HCT116 (cell line): ENCODE results near the gene TMEM185B.

Experiments
- CEBPB ChIP-seq: IDR thresholded peaks from 2 replicates; pipeline ENCODE4 v1.6.1; 2012; ENCODE audit warnings: low read depth
- CTCF ChIP-seq, 3 experiments: fragments of 200-600 bp in 1 of 3; sonication (generic) in 1 of 3; IDR thresholded peaks in 2 of 3; conservative IDR thresholded peaks in 1 of 3; 2 replicates each; pipeline ENCODE4 v1.5.1; 2012 to 2017; ENCODE audit warnings: low read depth in 2 of 3, low read length in 2 of 3, antibody characterized with exemption in 1 of 3, borderline replicate concordance in 1 of 3, control low read depth in 1 of 3, mild to moderate bottlenecking in 1 of 3, mixed read lengths in 1 of 3, mixed run types in 1 of 3, moderate library complexity in 1 of 3; ENCODE audit not compliant: insufficient read depth in 1 of 3
- EZH2 ChIP-seq: fragments of 200-600 bp; sonication (generic); IDR thresholded peaks from 2 replicates; pipeline ENCODE4 v1.6.1; 2017; ENCODE audit warnings: antibody characterized with exemption, mixed run types
- EZH2phosphoT487 ChIP-seq: fragments of 200-600 bp; IDR thresholded peaks from 2 replicates; pipeline ENCODE4 v1.6.1; 2018; ENCODE audit warnings: antibody characterized with exemption, borderline replicate concordance
- JUND ChIP-seq: IDR thresholded peaks from 2 replicates; pipeline ENCODE4 v1.6.1; 2012
- POLR2A ChIP-seq: IDR thresholded peaks from 2 replicates; pipeline ENCODE4 v1.7.0; 2011; ENCODE audit warnings: borderline replicate concordance; ENCODE audit not compliant: insufficient read depth, insufficient read length; ENCODE audit errors: extremely low read depth
- POLR2AphosphoS5 ChIP-seq: IDR thresholded peaks from 2 replicates; pipeline ENCODE4 v1.6.1; 2011; ENCODE audit warnings: mild to moderate bottlenecking, low read depth, low read length, moderate library complexity
- RAD21 ChIP-seq: IDR thresholded peaks from 2 replicates; pipeline ENCODE4 v1.6.1; 2012; ENCODE audit warnings: low read depth, mild to moderate bottlenecking
- REST ChIP-seq: IDR thresholded peaks from 2 replicates; pipeline ENCODE4 v1.6.1; 2012; ENCODE audit warnings: low read depth
- SIN3A ChIP-seq: IDR thresholded peaks from 2 replicates; pipeline ENCODE4 v1.6.1; 2012; ENCODE audit warnings: low read depth
- SP1 ChIP-seq: IDR thresholded peaks from 2 replicates; pipeline ENCODE4 v1.6.1; 2012; ENCODE audit warnings: low read depth
- YY1 ChIP-seq: IDR thresholded peaks from 2 replicates; pipeline ENCODE4 v1.6.1; 2011; ENCODE audit warnings: low read length, low read depth, moderate library complexity, mild to moderate bottlenecking; ENCODE audit not compliant: insufficient replicate concordance; ENCODE audit errors: extremely low read depth
- ZBTB33 ChIP-seq: IDR thresholded peaks from 2 replicates; pipeline ENCODE4 v1.6.1; 2011; ENCODE audit warnings: mild to moderate bottlenecking, low read length, moderate library complexity; ENCODE audit not compliant: insufficient replicate concordance; ENCODE audit errors: extremely low read depth
- ZFX ChIP-seq: fragments of 450-650 bp; IDR thresholded peaks from 2 replicates; pipeline ENCODE4 v1.6.1; 2017

- TF ChIP-seq CTCF (IDR thresholded peaks at IDR 0.05 in 2 of 3, conservative IDR thresholded peaks at IDR 0.05 in 1 of 3; ENCODE audit: borderline replicate concordance in 1 of 3, insufficient read depth in 1 of 3, low read depth in 2 of 3, low read length in 2 of 3): no peak
- no peak for TF ChIP-seq POLR2A
- no peak for TF ChIP-seq REST
- TF ChIP-seq RAD21: no peak
- no peak for TF ChIP-seq CEBPB
- no peak for TF ChIP-seq EZH2
- TF ChIP-seq POLR2AphosphoS5: no peak
- no peak for TF ChIP-seq YY1
- no peak for TF ChIP-seq SP1
- no peak for TF ChIP-seq ZFX
- TF ChIP-seq ZBTB33: no peak
- no peak for TF ChIP-seq SIN3A
- TF ChIP-seq EZH2phosphoT487: no peak
- no peak for TF ChIP-seq JUND
Observed at GRCh38 chr2:120230515-120231471, 7.6 kb upstream of the TMEM185B start.
